ENCODE data around the gene FOXB2.

GRCh38 chr9:77019236-77019925, at the start of gene FOXB2:
- TF ChIP-seq, protein P1, sequence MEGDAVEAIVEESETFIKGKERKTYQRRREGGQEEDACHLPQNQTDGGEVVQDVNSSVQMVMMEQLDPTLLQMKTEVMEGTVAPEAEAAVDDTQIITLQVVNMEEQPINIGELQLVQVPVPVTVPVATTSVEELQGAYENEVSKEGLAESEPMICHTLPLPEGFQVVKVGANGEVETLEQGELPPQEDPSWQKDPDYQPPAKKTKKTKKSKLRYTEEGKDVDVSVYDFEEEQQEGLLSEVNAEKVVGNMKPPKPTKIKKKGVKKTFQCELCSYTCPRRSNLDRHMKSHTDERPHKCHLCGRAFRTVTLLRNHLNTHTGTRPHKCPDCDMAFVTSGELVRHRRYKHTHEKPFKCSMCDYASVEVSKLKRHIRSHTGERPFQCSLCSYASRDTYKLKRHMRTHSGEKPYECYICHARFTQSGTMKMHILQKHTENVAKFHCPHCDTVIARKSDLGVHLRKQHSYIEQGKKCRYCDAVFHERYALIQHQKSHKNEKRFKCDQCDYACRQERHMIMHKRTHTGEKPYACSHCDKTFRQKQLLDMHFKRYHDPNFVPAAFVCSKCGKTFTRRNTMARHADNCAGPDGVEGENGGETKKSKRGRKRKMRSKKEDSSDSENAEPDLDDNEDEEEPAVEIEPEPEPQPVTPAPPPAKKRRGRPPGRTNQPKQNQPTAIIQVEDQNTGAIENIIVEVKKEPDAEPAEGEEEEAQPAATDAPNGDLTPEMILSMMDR (IDR thresholded peaks at IDR 0.05): no peak
- no peak for TF ChIP-seq POLR2A (IDR thresholded peaks at IDR 0.05)

Data from ovary (tissue), 3 donors.